Stimulated activated CD8-positive, alpha-beta memory T cell treated with anti-CD3 and anti-CD28 coated beads, Interleukin-12 subunit alpha, Interleukin-12 subunit beta, amount 100 ng/mL, for 1 hour (primary cell): ENCODE results near the gene SH3PXD2A.

ENCODE experiments used
- DNase-seq: peaks from one replicate; pipeline ENCODE4 v3.0.0-alpha.2; 2020; ENCODE audit warnings: low read depth

Gene SH3PXD2A

GRCh38 chr10:103544657-103545310 is 310.6 kb downstream of the SH3PXD2A start:
- DNase-seq = no peak
